Activated T-helper 17 cell treated with anti-CD3 and anti-CD28 coated beads, Interleukin-2, amount 50 U/mL, for 72 hours (primary cell): ENCODE data around the gene SH3PXD2B. TPM values are rescaled to one million over a fixed set of nuclear protein-coding genes. Genes with fewer than 3 reads are reported as not detected.
A peak's percentile ranks its signal among the peaks of the same experiment; 100 is the strongest.
"Not testable (repeated sequence)": the region's sequence is repeated elsewhere in the genome, so short reads cannot be mapped to it uniquely, and the experiment has no call there.

ENCODE experiments used
- ATAC-seq: fragments of 150-1000 bp; cut with Tn5 transposase; replicated peaks from 2 replicates; pipeline ENCODE4 v1.10.0; 2021; ENCODE audit warnings: mild to moderate bottlenecking, moderate library complexity
- H3K27ac Mint-ChIP-seq: one replicate; pipeline ENCODE4 v1.8.0; 2022; ENCODE audit warnings: mixed read lengths
- H3K27me3 Mint-ChIP-seq: one replicate; pipeline ENCODE4 v1.8.0; 2022; ENCODE audit warnings: mixed read lengths
- H3K36me3 Mint-ChIP-seq: one replicate; pipeline ENCODE4 v1.8.0; 2022; ENCODE audit warnings: low read depth, mild to moderate bottlenecking, mixed read lengths
- H3K4me1 Mint-ChIP-seq: one replicate; pipeline ENCODE4 v1.8.0; 2022; ENCODE audit warnings: mixed read lengths
- H3K4me3 Mint-ChIP-seq: one replicate; pipeline ENCODE4 v1.8.0; 2022; ENCODE audit warnings: mild to moderate bottlenecking, mixed read lengths
- H3K9me3 Mint-ChIP-seq: one replicate; pipeline ENCODE4 v1.8.0; 2022; ENCODE audit warnings: mixed read lengths
- total RNA-seq, 2 donors: library from RNA; stranded (reverse); gene quantifications; one replicate each; pipeline ENCODE4 v1.2.3, GENCODE V29; 2022

SH3PXD2B gene
- total RNA-seq, 2 donors from 2014 or later, result 0.08 to 0.09 TPM

DNA sequence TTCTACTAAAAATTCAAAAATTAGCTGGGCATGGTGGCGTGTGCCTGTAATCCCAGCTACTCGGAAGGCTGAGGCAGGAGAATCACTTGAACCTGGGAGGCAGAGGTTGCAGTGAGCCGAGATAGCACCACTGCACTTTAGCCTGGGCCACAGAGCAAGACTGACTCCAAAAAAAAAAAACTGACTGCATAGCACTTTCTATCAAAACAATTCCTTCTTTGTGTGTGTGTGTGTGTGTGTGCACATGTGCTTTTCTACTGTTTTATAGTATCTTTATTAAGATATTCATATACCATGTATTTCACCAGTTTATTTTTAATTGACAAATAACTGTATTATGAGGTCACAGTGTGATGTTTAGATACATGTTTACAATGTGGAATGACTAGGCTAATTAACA is 167.2 kb downstream of the SH3PXD2B start:
- not testable (repeated sequence) for H3K4me1 Mint-ChIP-seq, H3K9me3 Mint-ChIP-seq, H3K27ac Mint-ChIP-seq, H3K27me3 Mint-ChIP-seq, H3K36me3 Mint-ChIP-seq, ATAC-seq, H3K4me3 Mint-ChIP-seq

DNA sequence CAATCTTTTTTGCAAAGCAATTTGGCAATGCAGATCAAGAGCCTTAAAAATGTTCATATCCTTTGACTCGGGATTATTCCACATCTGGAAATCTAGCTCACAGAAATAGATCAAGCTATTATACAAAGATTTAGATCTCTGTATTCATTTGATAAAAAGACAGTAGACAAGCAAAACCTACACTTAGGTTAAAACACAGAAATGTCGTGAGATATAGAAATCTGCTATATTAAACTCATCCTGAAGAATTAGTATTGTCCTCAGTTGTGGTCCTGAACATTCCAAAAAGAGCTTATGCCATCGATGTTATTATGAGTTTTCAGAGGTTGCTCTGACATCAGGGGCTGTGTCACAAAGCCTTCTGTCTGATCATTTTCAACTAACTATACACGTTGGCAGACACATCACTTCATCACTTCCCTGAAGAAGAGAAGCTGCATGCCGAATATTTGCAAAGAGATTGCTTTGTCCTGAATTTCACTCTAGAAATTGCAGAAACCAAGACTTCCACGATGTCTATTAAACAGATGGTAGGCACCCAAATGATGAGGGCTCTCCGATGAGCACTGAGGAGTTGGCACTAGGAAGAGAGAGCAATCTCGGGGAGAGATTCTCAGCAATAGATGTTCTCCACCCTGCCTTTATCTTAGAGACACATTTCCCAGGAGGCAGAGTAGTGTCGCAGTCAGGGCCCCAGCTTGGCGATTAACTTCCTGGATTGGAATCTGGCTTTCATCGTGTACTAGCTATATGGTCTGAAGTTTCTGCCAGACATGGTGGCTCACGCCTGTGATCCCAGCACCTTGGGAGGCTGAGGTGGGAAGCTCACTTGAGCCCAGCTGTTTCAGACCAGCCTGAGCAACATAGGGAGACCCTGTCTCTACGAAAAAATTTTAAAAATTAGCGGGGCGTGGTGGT is 168.8 kb downstream of the SH3PXD2B start:
- Mint-ChIP-seq H3K36me3 (no peaks in the 10 kb centered on the region), H3K27ac (no peak overlapping the region), H3K4me3 (peak overlapping the region; percentile 85), H3K4me1 (peaks cover 5% of the 10 kb centered on the region), H3K9me3 (no peaks in the 10 kb centered on the region), H3K27me3 (no peaks in the 10 kb centered on the region)
- ATAC-seq, result no peak

DNA sequence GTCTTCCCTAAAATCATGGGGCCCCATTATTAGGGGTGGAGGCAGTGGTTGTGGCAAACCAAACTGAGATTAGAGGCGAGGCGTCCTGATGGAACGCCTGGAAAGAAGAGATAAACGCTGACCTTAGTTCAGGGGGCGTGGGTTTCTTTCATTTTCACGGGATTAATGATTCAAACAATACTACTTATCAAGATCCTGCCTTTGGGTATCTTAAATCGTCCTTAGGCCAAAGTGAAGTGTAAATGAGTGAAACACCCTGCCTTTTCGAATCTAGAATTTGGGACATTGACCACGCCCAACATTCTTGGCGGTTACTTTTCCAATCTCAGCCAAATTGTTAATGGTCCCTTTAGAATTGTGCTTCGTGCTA is 169.7 kb downstream of the SH3PXD2B start:
- Mint-ChIP-seq H3K9me3 (no peaks in the 10 kb centered on the region), H3K4me1 (peaks cover 5% of the 10 kb centered on the region), H3K4me3 (peak overlapping the region; percentile 85), H3K36me3 (no peaks in the 10 kb centered on the region), H3K27ac (no peak overlapping the region), H3K27me3 (no peaks in the 10 kb centered on the region)
- ATAC-seq, result no peak

DNA sequence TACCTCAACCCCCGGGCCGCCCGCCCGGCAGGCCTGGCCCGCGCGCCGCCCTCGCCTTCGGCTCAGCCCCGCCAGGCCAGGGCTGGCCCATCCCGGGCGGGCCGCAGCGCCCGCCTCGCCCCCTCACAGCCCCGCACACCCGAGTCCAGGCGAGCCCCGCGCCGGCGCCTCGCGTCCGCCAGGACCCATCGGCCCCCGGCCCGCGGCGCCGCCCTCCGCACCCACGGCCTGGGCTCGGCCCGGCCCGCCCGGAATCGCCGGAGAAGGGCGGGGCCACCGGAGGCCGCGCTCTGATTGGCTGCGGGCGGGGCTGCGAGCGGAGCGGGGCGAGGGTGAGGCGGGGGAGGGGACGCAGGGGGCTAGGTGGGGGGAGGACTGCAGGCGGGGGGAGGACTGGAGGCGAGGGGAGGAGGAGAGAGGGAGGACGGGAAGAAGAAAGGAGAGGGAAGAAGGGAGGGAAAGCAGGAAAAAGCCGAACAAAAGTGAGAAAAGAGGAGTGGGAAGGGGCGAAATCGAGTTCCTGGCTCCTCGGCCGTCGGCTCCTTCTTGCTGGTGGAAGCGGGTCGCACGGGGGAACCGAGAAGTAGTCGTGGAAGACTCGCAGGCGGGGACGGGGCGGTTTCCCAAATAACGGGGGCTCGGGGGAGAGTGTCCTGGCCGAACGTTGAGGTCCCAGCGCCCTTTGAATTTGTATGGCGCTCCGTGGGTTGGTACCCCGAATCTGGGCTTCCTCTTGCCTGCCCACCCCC is 170.3 kb downstream of the SH3PXD2B start:
- Mint-ChIP-seq H3K4me3 (peak overlapping the region; percentile 85), H3K36me3 (no peaks in the 10 kb centered on the region), H3K9me3 (no peaks in the 10 kb centered on the region), H3K27me3 (no peaks in the 10 kb centered on the region), H3K27ac (peak overlapping the region; percentile 79), H3K4me1 (peaks cover 5% of the 10 kb centered on the region)
- ATAC-seq, result peak; percentile 93

DNA sequence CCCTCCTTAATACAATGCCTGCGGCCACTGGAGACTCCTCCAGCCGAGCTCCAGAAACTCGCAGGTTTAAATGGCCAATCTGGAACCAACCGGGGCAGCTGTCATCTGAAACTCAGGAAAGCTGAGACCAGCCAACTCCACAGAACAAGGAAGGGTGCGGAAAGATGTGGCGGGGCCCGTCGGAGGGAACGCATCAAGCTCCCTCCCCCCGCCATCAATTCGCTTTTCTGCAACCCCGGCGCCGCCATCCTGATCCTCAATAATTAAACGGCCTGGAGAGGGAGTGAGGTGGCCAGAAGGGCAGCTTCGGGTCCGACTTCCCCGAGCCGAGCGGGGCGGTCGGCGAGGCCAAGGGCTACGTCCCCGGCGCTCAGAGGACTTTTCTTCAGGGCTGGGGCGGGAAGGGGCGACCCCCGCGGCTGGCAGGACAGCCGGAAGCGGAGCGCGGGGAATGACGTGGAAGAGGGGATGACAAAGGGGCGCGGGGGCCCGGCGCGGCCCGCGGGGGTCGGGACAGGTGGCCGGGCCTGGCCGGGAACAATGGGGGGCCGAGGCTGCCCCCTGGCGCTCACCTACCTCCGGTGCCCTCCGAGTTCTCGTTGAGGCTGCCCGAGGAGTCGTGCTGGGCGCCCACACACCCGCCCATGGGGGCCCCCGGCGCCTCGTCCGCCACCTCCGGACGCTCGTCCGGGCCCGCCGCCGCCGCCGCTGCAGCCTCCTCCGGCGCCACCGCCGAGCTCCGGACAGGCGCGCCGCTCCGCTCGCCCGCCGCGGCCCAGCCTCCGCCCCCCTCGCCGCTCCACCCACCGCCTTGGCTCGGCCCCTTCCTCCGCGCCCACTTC is 171.1 kb downstream of the SH3PXD2B start, which contains the start of gene UBTD2:
Gene UBTD2 (minus strand): TSS at position 745 of the 842 bp plus-strand sequence. CDS start 99 bp downstream, at position 646.
- Mint-ChIP-seq H3K27me3 (no peaks in the 10 kb centered on the region), H3K27ac (peak within 1 kb of the TSS; percentile 79), H3K4me1 (peaks cover 5% of the 10 kb centered on the region), H3K9me3 (no peaks in the 10 kb centered on the region), H3K36me3 (no peaks in the 10 kb centered on the region), H3K4me3 (peak within 1 kb of the TSS; percentile 88)
- ATAC-seq, result peak; percentile 88

DNA sequence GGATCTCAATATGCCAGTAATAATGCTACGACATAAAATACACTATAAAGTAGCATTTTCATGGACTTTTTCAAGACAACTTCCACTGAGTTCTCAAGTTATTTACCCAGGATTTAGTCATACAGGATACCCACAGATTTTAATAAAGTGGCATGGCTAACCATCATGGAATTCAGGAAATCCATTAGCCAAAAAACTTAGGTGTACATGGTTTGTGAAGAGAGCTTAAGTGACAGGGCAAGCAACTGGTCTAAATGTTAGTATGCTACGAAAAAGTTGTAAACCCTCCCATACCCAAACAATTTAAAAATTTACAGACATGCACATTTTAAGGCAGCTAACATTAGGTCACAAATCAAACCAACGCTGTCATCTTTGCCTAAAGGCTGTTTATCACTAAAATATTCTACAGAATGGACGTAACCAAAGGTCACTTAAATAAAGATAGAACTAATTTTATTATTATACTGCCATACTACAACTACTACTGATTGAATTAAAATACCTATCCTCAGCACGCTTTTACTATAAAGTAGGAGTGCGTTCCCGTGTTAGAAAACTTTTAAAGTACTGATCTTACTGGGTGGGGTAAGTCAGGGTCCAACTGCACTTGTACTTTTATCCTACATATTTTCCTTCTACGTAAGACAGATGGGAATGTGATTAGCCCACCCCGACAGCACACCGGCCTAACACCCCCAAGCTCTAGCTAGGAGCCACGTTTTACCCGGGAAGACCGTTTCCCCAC is 171.9 kb downstream of the SH3PXD2B start:
- Mint-ChIP-seq H3K9me3 (no peaks in the 10 kb centered on the region), H3K4me3 (peak overlapping the region; percentile 88), H3K4me1 (peaks cover 5% of the 10 kb centered on the region), H3K36me3 (no peaks in the 10 kb centered on the region), H3K27me3 (no peaks in the 10 kb centered on the region), H3K27ac (peak overlapping the region; percentile 78)
- ATAC-seq, result no peak

DNA sequence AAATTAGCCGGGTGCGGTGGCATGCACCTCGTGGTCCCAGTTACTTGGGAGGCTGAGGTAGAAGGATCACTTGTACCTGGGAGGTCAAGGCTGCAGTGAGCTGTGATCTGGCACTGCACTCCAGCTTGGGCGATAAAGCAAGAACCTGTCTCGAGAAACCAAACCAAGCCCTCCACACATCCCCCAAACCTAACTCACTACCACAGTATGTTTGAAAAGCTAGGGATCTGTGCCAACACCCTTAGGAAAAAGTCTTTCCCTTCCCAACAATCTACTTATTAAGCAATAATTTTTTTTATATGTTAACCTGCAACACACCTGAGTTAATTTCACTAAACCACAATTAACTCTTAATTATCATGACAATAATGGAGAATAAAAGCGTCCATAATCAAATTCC is 173.0 kb downstream of the SH3PXD2B start:
- Mint-ChIP-seq H3K4me1 (peaks cover 7% of the 10 kb centered on the region), H3K4me3 (peak overlapping the region; percentile 88), H3K9me3 (no peaks in the 10 kb centered on the region), H3K27me3 (no peaks in the 10 kb centered on the region), H3K27ac (no peak overlapping the region), H3K36me3 (peaks cover 3% of the 10 kb centered on the region)
- ATAC-seq, result no peak

DNA sequence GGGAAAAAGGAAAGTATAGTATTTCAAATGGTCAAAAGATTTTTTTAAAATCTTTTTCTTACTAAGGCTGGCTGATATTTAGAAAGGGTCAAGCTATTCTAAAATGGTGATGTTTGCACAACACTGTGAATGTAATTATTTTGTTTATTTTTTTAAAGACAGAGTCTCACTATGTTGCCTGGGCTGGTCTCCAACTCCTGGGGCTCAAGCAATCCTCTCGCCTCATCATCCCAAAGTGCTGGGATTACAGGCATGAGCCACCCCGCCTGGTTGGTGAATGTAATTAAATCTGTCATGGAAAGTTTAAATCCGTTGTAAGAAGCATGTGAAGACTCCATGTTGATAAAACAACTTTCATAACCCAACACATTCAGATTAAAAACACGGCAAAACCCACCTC is 173.4 kb downstream of the SH3PXD2B start:
- Mint-ChIP-seq H3K27me3 (no peaks in the 10 kb centered on the region), H3K4me3 (peak overlapping the region; percentile 88), H3K36me3 (peaks cover 7% of the 10 kb centered on the region), H3K4me1 (peaks cover 11% of the 10 kb centered on the region), H3K9me3 (no peaks in the 10 kb centered on the region), H3K27ac (no peak overlapping the region)
- no peak for ATAC-seq

DNA sequence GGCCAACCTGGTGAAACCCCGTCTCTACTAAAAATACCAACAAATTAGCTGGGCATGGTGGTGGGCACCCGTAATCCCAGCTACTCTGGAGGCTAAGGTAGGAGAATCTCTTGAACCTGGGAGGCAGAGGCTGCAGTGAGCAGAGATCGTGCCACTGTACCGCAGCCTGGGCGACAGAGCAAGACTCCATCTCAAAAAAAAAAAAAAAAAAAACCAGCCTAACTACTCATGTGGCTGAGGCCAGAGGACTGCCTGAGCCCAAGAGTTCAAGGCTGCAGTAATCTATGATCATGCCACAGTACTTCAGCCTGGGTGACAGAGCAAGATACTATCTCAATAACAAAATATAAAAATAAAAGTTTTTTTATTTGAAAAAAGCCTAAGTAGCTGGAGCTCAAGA is 174.0 kb downstream of the SH3PXD2B start:
- H3K4me1 Mint-ChIP-seq, result peaks cover 18% of the 10 kb centered on the region

DNA sequence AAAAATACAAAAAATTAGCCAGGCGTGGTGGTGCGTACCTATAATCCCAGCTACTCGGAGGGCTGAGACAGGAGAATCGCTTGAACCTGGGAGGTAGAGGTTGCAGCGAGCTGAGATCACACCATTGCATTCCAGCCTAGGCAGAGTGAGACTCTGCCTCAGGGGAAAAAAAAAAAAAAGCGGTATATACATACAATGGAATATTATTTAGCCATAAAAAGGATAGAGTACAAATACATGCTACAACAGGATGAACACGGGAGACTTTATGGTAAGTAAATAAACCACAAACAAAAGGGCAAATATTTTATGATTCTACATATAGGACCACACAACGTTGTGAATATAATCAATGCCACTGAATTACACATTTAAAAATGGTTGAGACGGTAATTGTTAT is 176.0 kb downstream of the SH3PXD2B start:
- peaks cover 30% of the 10 kb centered on the region for H3K4me1 Mint-ChIP-seq
- H3K9me3 Mint-ChIP-seq, result no peaks in the 10 kb centered on the region
- H3K4me3 Mint-ChIP-seq, result no peak overlapping the region
- peaks cover 13% of the 10 kb centered on the region for H3K36me3 Mint-ChIP-seq
- H3K27ac Mint-ChIP-seq, result no peak overlapping the region
- no peaks in the 10 kb centered on the region for H3K27me3 Mint-ChIP-seq
- ATAC-seq, result no peak

More for the DNA sequence above, 174.0 kb downstream of the SH3PXD2B start:
- no peak overlapping the region for H3K4me3 Mint-ChIP-seq
- no peak for ATAC-seq
- no peaks in the 10 kb centered on the region for H3K9me3 Mint-ChIP-seq
- peaks cover 7% of the 10 kb centered on the region for H3K36me3 Mint-ChIP-seq
- no peak overlapping the region for H3K27ac Mint-ChIP-seq
- no peaks in the 10 kb centered on the region for H3K27me3 Mint-ChIP-seq

DNA sequence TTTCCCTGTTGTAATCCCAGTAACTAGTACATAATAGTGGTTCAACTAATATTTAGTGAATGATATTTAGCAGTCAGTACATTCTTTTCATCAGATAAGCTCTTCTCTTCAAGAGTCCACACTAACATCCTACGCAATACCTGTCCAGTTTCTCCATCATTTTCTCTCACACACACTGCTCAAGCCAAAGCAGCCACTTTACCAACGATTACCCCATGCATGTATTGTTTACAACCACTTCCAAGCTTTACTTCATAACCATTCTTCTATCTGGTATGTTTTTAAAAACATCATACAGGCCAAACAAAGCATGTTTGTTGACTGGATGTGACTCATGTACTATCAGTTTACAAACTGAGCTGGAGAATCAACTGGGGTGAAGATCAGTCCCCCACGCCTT is 178.1 kb downstream of the SH3PXD2B start:
- Mint-ChIP-seq H3K4me3 (peak overlapping the region; percentile 34), H3K4me1 (peaks cover 30% of the 10 kb centered on the region), H3K36me3 (peaks cover 13% of the 10 kb centered on the region), H3K9me3 (no peaks in the 10 kb centered on the region), H3K27ac (peak overlapping the region; percentile 13), H3K27me3 (no peaks in the 10 kb centered on the region)
- no peak for ATAC-seq
